Vagina (tissue), 2 donors: ENCODE results near the gene CNGB1. TPM values are rescaled to one million over a fixed set of nuclear protein-coding genes. Genes with fewer than 3 reads are reported as not detected.

Source experiments
- DNase-seq, 2 donors: peaks; one replicate each; pipeline ENCODE4 v3.0.0-alpha.2; 2017; ENCODE audit errors: extremely low spot score in 2 of 2
- H3K27ac ChIP-seq: fragments of 200-600 bp; sonication (generic); one replicate; pipeline ENCODE4 v1.5.1; 2019
- H3K27me3 ChIP-seq: fragments of 200-600 bp; sonication (generic); one replicate; pipeline ENCODE4 v1.5.1; 2019
- H3K36me3 ChIP-seq, 2 donors: fragments of 200-600 bp; sonication (generic); one replicate each; pipeline ENCODE4 v1.5.1; 2017 to 2019
- H3K4me1 ChIP-seq: fragments of 200-600 bp; sonication (generic); one replicate; pipeline ENCODE4 v1.5.1; 2019
- H3K4me3 ChIP-seq, 2 donors: fragments of 200-600 bp; sonication (generic); 1 replicate in 1 of 2; 2 replicates in 1 of 2; pipeline ENCODE4 v1.5.1; 2016 to 2019
- H3K9me3 ChIP-seq: fragments of 200-600 bp; sonication (generic); one replicate; pipeline ENCODE4 v1.5.1; 2019
- CTCF ChIP-seq, 3 experiments: fragments of 450-650 bp in 2 of 3; fragments of 200-600 bp in 1 of 3; sonication (generic) in 1 of 3; IDR thresholded peaks; one replicate each; pipeline ENCODE4 v1.5.1; 2017 to 2019; ENCODE audit warnings: antibody characterized with exemption in 3 of 3, mild to moderate bottlenecking in 2 of 3, moderate library complexity in 2 of 3
- POLR2A ChIP-seq, 2 donors: fragments of 450-650 bp; IDR thresholded peaks; one replicate each; pipeline ENCODE4 v1.6.1; 2017; ENCODE audit warnings: antibody characterized with exemption in 2 of 2, mild to moderate bottlenecking in 2 of 2, moderate library complexity in 2 of 2
- POLR2AphosphoS5 ChIP-seq, 2 donors: sonication (generic); formaldehyde crosslinking; IDR thresholded peaks; one replicate each; pipeline ENCODE4 v1.9.0; 2017; ENCODE audit warnings: antibody characterized with exemption in 2 of 2, mild to moderate bottlenecking in 2 of 2, low read depth in 1 of 2; ENCODE audit not compliant: insufficient read depth in 1 of 2
- intact Hi-C: fragments of 100-400 bp; cut with DNase I; formaldehyde crosslinking; loops from one replicate; pipeline ENCODE4 v1.15.1; 2023
- total RNA-seq: library from RNA; depleted of rRNA; stranded (reverse); fragments of >200 nt; gene quantifications from one replicate; pipeline ENCODE4 v1.2.3, GENCODE V29; 2016

CNGB1 gene
- total RNA-seq, 1 donor from 2014 or later: not detected

- intact Hi-C loops: loop anchor here (5.0 to 10.0 kb wide), 2 partner anchors 195 to 242 kb away; partner anchors contain the start of gene KIFC3
- TF ChIP-seq CTCF (IDR thresholded peaks at IDR 0.05) (no peak), POLR2A (IDR thresholded peaks at IDR 0.05) (no peak), POLR2AphosphoS5 (IDR thresholded peaks at IDR 0.05; ENCODE audit: insufficient read depth in 1 of 2, low read depth in 1 of 2) (no peak)
These were observed 26.2 kb upstream of the CNGB1 start for GRCh38 chr16:57997176-57997527.

GRCh38 chr16:57996406-57997175 is 25.7 kb upstream of the CNGB1 start:
- DNase-seq: no peak
- Histone ChIP-seq H3K27me3 (no peaks in the 10 kb centered on the region), H3K9me3 (no peaks in the 10 kb centered on the region), H3K36me3 (peaks cover 0 to 35% of the 10 kb centered on the region in 2 donors), H3K27ac (no peak overlapping the region), H3K4me3 (no peak overlapping the region), H3K4me1 (peaks cover 36% of the 10 kb centered on the region)
- TF ChIP-seq POLR2AphosphoS5 (IDR thresholded peaks at IDR 0.05; ENCODE audit: insufficient read depth in 1 of 2, low read depth in 1 of 2) (no peak), POLR2A (IDR thresholded peaks at IDR 0.05) (no peak), CTCF (IDR thresholded peaks at IDR 0.05) (no peak)
- intact Hi-C loops: loop anchor here (5.0 to 10.0 kb wide), 2 partner anchors 194 to 242 kb away; partner anchors contain the start of gene KIFC3

More at GRCh38 chr16:57997176-57997527, 26.2 kb upstream of the CNGB1 start:
- Histone ChIP-seq H3K27ac (no peak overlapping the region), H3K27me3 (no peaks in the 10 kb centered on the region), H3K4me3 (no peak overlapping the region), H3K9me3 (no peaks in the 10 kb centered on the region), H3K36me3 (peaks cover 0 to 35% of the 10 kb centered on the region in 2 donors), H3K4me1 (peaks cover 42% of the 10 kb centered on the region)
- no peak for DNase-seq

GRCh38 chr16:57995721-57996405 is 24.9 kb upstream of the CNGB1 start:
- intact Hi-C loops: loop anchor here (5.0 to 10.0 kb wide), 2 partner anchors 194 to 241 kb away; partner anchors contain the start of gene KIFC3
- no peak for DNase-seq
- Histone ChIP-seq H3K27ac (no peak overlapping the region), H3K9me3 (no peaks in the 10 kb centered on the region), H3K36me3 (peaks cover 0 to 35% of the 10 kb centered on the region in 2 donors), H3K27me3 (no peaks in the 10 kb centered on the region), H3K4me3 (no peak overlapping the region), H3K4me1 (peaks cover 34% of the 10 kb centered on the region)
- TF ChIP-seq CTCF (IDR thresholded peaks at IDR 0.05): no peak
- TF ChIP-seq POLR2A (IDR thresholded peaks at IDR 0.05): no peak
- TF ChIP-seq POLR2AphosphoS5 (IDR thresholded peaks at IDR 0.05; ENCODE audit: insufficient read depth in 1 of 2, low read depth in 1 of 2): no peak

GRCh38 chr16:57994778-57995177 is 23.9 kb upstream of the CNGB1 start:
- no peak for DNase-seq
- intact Hi-C loops: loop anchor here (5.0 to 10.0 kb wide), 2 partner anchors 192 to 240 kb away; partner anchors contain the start of gene KIFC3
- H3K36me3 ChIP-seq: peaks cover 0 to 35% of the 10 kb centered on the region in 2 donors
- H3K27me3 ChIP-seq: no peaks in the 10 kb centered on the region
- no peaks in the 10 kb centered on the region for H3K9me3 ChIP-seq
- H3K4me3 ChIP-seq: no peak overlapping the region
- TF ChIP-seq POLR2A (IDR thresholded peaks at IDR 0.05) (no peak), POLR2AphosphoS5 (IDR thresholded peaks at IDR 0.05; ENCODE audit: insufficient read depth in 1 of 2, low read depth in 1 of 2) (no peak), CTCF (IDR thresholded peaks at IDR 0.05) (peak in 1 of 3 experiments; percentile 11)
- H3K27ac ChIP-seq: no peak overlapping the region
- peaks cover 33% of the 10 kb centered on the region for H3K4me1 ChIP-seq
